HepG2 (cell line): ENCODE data around the gene CLEC16A. TPM values are rescaled to one million over a fixed set of nuclear protein-coding genes. Genes with fewer than 3 reads are reported as not detected.

Experiments used
- ATAC-seq: fragments of 200-7000 bp; cut with Tn5 transposase; 3 replicates; pipeline ENCODE4 v1.9.1; 2020; ENCODE audit warnings: mild to moderate bottlenecking, moderate library complexity
- BruUV-seq: library from RNA; stranded (reverse); fragments of 400-500 nt; replicated peaks from 2 replicates; lab custom pipeline; 2021; lab: Mats Ljungman, UMichigan
- CTCF ChIA-PET: fragments of 300-600 bp; formaldehyde crosslinking; extraction: SDS; loops from one replicate; lab custom pipeline; 2021; ENCODE audit warnings: low total read pairs, inconsistent platforms, low intra/inter-chr PET ratio; lab: Yijun Ruan, JAX
- POLR2A ChIA-PET: fragments of 350-600 bp; sonication (Branson Sonifier 250); formaldehyde crosslinking; loops from one replicate; lab custom pipeline; 2020; ENCODE audit warnings: antibody characterized with exemption, inconsistent platforms; lab: Yijun Ruan, JAX
- DNase-seq: peaks from one replicate; pipeline ENCODE4 v3.0.0-alpha.2; 2015; ENCODE audit warnings: low spot score
- FAIRE-seq: peaks from 3 replicates; lab custom pipeline; 2011; peaks lifted over from hg19 to GRCh38; lab: Jason Lieb, UNC
- H2AFZ ChIP-seq: one replicate; pipeline ENCODE4 v1.6.1; 2011; ENCODE audit warnings: low read length, inconsistent platforms
- H3K27ac ChIP-seq: fragments of 300-600 bp; 3 replicates; pipeline ENCODE4 v1.8.0; 2011; ENCODE audit warnings: mixed run types, mild to moderate bottlenecking, mixed read lengths, low read length, inconsistent platforms; ENCODE audit not compliant: insufficient read depth; ENCODE audit errors: extremely low read length
- H3K27me3 ChIP-seq, 2 experiments: fragments of 200-600 bp in 1 of 2; 2 replicates in 1 of 2; 3 replicates in 1 of 2; pipeline versions ENCODE4 v1.6.0 to v1.8.0; 2011; ENCODE audit warnings: low read length in 2 of 2, mild to moderate bottlenecking in 2 of 2, moderate library complexity in 2 of 2, inconsistent platforms in 1 of 2; ENCODE audit not compliant: insufficient read depth in 2 of 2, control insufficient read depth in 1 of 2
- H3K36me3 ChIP-seq, 2 experiments: fragments of 200-600 bp in 1 of 2; replicated peaks in 1 of 2; 2 replicates in 1 of 2; 3 replicates in 1 of 2; pipeline versions ENCODE4 v1.5.1 to v1.8.0; 2011; ENCODE audit warnings: low read length in 2 of 2, inconsistent platforms in 1 of 2; ENCODE audit not compliant: insufficient read depth in 2 of 2, control insufficient read depth in 1 of 2
- H3K4me1 ChIP-seq: 2 replicates; pipeline ENCODE4 v1.5.1; 2012; ENCODE audit warnings: low read length, inconsistent platforms; ENCODE audit not compliant: insufficient read depth
- H3K4me2 ChIP-seq: 2 replicates; pipeline ENCODE4 v1.6.0; 2011; ENCODE audit warnings: low read depth, low read length, inconsistent platforms
- H3K4me3 ChIP-seq, 3 experiments: fragments of 200-600 bp in 1 of 3; sonication (generic), shearing (Covaris generic) in 1 of 3; replicated peaks in 1 of 3; 2 replicates each; pipeline ENCODE4 v1.5.1; 2011 to 2016; ENCODE audit warnings: low read length in 3 of 3, inconsistent platforms in 2 of 3, low read depth in 2 of 3, mild to moderate bottlenecking in 2 of 3, control low read depth in 1 of 3, mixed read lengths in 1 of 3; ENCODE audit not compliant: insufficient read depth in 1 of 3
- H3K79me2 ChIP-seq: one replicate; pipeline ENCODE4 v1.6.1; 2011; ENCODE audit warnings: low read length, inconsistent platforms; ENCODE audit not compliant: insufficient read depth
- H3K9ac ChIP-seq: 2 replicates; pipeline ENCODE4 v1.6.0; 2011; ENCODE audit warnings: mild to moderate bottlenecking, low read depth, low read length, inconsistent platforms; ENCODE audit not compliant: insufficient read depth
- H3K9me3 ChIP-seq: 2 replicates; pipeline ENCODE4 v1.5.1; 2012; ENCODE audit warnings: mild to moderate bottlenecking, low read length
- H4K20me1 ChIP-seq: 2 replicates; pipeline ENCODE4 v1.6.0; 2011; ENCODE audit warnings: inconsistent platforms, mild to moderate bottlenecking, low read length, moderate library complexity; ENCODE audit not compliant: insufficient read depth
- NRL ChIP-seq: sonication (generic); formaldehyde crosslinking; IDR thresholded peaks from 2 replicates; pipeline ENCODE4 v1.5.0; 2020; ENCODE audit warnings: missing genetic modification reagents, mild to moderate bottlenecking, moderate library complexity, borderline replicate concordance
- ZSCAN20 ChIP-seq: sonication (generic); formaldehyde crosslinking; IDR thresholded peaks from 2 replicates; pipeline ENCODE4 v1.4.0; 2020; ENCODE audit warnings: missing genetic modification reagents, mild to moderate bottlenecking, borderline replicate concordance
- WGBS: methylation state at CpG from one replicate; pipeline ENCODE4 v1.1.6; 2017; ENCODE audit warnings: low lambda C conversion rate; 5-methylcytosine and 5-hydroxymethylcytosine counted together
- in situ Hi-C: cut with HindIII; loops from 2 replicates; pipeline ENCODE4 v1.10.0; 2017; ENCODE audit warnings: low pct_unique_long_range_greater_than_20kb; ENCODE audit not compliant: extremely low pct_ligation_motif_present
- intact Hi-C: fragments of 100-400 bp; cut with micrococcal nuclease; formaldehyde crosslinking; loops from one replicate; pipeline ENCODE4 v1.10.0; 2022; ENCODE audit not compliant: unreplicated experiment
- polyA plus RNA-seq, 8 experiments: library from polyadenylated mRNA; depleted of rRNA in 3 of 8; stranded (reverse) in 7 of 8; unstranded in 1 of 8; fragments of >200 nt; fragmentation: Illumina TruSeq in 4 of 8; extraction: Trizol in 4 of 8; gene quantifications; 2 replicates each; pipeline versions ENCODE4 v1.2.1 to v1.2.3, GENCODE V29; 2011 to 2016; ENCODE audit warnings: low read depth in 4 of 8, missing spikeins in 1 of 8, mixed read lengths in 1 of 8; ENCODE audit not compliant: insufficient read depth in 1 of 8
- total RNA-seq, 5 experiments: library from RNA; depleted of rRNA; stranded (reverse); fragments of >200 nt; fragmentation: Illumina TruSeq; extraction: Trizol; gene quantifications; 2 replicates each; pipeline ENCODE4 v1.2.3, GENCODE V29; 2016; ENCODE audit warnings: low read depth in 1 of 5
- TF ChIP-seq, protein P1 (sequence below): sonication (generic); formaldehyde crosslinking; IDR thresholded peaks from 2 replicates; pipeline ENCODE4 v1.4.0; 2020; ENCODE audit warnings: mild to moderate bottlenecking, missing genetic modification reagents

The CLEC16A gene
- total and polyA plus RNA-seq, 2 of the 13 experiments (the other 11 are each of a cell fraction or from before 2014, with no cell fraction given): 8.5 to 10.3 TPM

DNA sequence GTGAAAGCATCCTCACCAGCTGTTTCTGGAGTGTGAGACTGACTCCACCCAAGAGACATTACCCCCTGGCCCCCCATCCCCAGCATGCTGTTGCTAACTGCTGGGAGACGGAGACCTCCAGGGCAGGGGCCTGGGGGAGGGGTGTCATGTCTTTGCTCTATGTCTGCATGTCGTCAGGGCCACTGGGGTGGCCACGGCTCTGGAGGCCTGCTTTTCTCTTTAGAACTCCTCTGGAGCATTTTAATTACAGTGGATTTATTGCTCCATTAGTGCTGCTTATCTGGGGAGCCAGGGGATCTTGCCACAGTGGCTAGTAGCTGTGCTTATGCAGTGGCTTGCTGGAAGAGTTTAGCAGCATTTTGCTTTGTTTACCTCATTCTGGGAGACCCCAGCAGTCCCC is 32.3 kb downstream of the CLEC16A start:
- 95% methylated on average over 3 of the region's 3 CpGs for WGBS
- H3K4me3 ChIP-seq: no peak overlapping the region
- CTCF ChIA-PET: no interaction called here
- in situ Hi-C loops: no loop called here
- no peaks in the 10 kb centered on the region for H3K9me3 ChIP-seq
- H2AFZ ChIP-seq: no peak overlapping the region
- H3K4me1 ChIP-seq: peaks cover 28% of the 10 kb centered on the region
- no peak overlapping the region for H3K27ac ChIP-seq
- POLR2A ChIA-PET: no interaction called here
- no peaks in the 10 kb centered on the region for H4K20me1 ChIP-seq
- no peak overlapping the region for H3K4me2 ChIP-seq
- no peak for ATAC-seq
- no peaks in the 10 kb centered on the region for H3K79me2 ChIP-seq
- H3K36me3 ChIP-seq: peaks cover 2 to 27% of the 10 kb centered on the region in 2 experiments; a peak in 4 of 5 replicates
- H3K9ac ChIP-seq: no peak overlapping the region
- TF ChIP-seq ZSCAN20 (CRISPR knock-in tag): no peak
- TF ChIP-seq, all 625 proteins: peak for 0
- no peak for FAIRE-seq
- DNase-seq: no peak
- no peaks in the 10 kb centered on the region; a peak in 1 of 5 replicates for H3K27me3 ChIP-seq
- intact Hi-C loops: no loop called here
- BruUV-seq: no TSS peak

DNA sequence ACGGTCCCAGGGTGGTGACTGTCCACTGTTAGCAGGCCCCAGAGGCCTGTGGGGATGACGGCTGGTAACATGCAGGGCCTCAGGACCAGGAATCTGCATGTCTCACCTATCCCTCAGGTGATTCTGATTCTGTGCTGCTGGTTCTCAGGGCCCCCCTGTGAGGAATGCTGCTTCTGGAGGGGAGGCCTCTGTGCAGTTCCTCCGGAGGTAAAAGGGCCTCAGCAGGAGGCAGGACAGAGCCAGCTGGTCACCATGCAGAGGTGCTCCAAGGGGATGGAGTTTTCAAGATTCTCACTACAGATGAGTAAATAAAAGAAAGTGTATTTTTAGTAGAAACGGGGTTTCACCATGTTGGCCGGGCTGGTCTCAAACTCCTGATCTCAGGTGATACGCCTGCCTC is 33.8 kb downstream of the CLEC16A start:
- H3K4me1 ChIP-seq: peaks cover 28% of the 10 kb centered on the region
- BruUV-seq: no TSS peak
- 96% methylated on average over 6 of the region's 6 CpGs for WGBS
- no peaks in the 10 kb centered on the region for H3K79me2 ChIP-seq
- no peak overlapping the region for H2AFZ ChIP-seq
- H4K20me1 ChIP-seq: no peaks in the 10 kb centered on the region
- DNase-seq (no peak), ATAC-seq (no peak), FAIRE-seq (no peak)
- H3K27me3 ChIP-seq: no peaks in the 10 kb centered on the region
- TF ChIP-seq, protein P1, sequence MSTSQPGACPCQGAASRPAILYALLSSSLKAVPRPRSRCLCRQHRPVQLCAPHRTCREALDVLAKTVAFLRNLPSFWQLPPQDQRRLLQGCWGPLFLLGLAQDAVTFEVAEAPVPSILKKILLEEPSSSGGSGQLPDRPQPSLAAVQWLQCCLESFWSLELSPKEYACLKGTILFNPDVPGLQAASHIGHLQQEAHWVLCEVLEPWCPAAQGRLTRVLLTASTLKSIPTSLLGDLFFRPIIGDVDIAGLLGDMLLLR: no peak
- TF ChIP-seq NRL (CRISPR knock-in tag): peak; percentile 53; the same call in 1 of the 2 replicates
- ChIA-PET CTCF (no interaction called here), POLR2A (no interaction called here)
- no peak overlapping the region for H3K4me3 ChIP-seq
- in situ Hi-C loops (no loop called here), intact Hi-C loops (no loop called here)
- H3K9ac ChIP-seq: no peak overlapping the region
- H3K27ac ChIP-seq: no peak overlapping the region
- H3K36me3 ChIP-seq: peaks cover 1 to 24% of the 10 kb centered on the region in 2 experiments; a peak in 3 of 5 replicates
- H3K4me2 ChIP-seq: no peak overlapping the region
- no peaks in the 10 kb centered on the region for H3K9me3 ChIP-seq
